K562 (cell line): Measurements from ENCODE around the gene CREB3L2. TPM values are rescaled to one million over a fixed set of nuclear protein-coding genes. Genes with fewer than 3 reads are reported as not detected.

Experiments used
- ATAC-seq: fragments of 200-7000 bp; cut with Tn5 transposase; 3 replicates; pipeline ENCODE4 v1.9.1; 2020; ENCODE audit warnings: moderate library complexity
- BruUV-seq: library from RNA; stranded (reverse); fragments of 400-500 nt; replicated peaks from 2 replicates; lab custom pipeline; 2021; lab: Mats Ljungman, UMichigan
- CTCF ChIA-PET: fragments of 300-600 bp; formaldehyde crosslinking; extraction: SDS; loops from one replicate; lab custom pipeline; 2021; ENCODE audit warnings: low intra/inter-chr PET ratio; lab: Yijun Ruan, JAX
- POLR2A ChIA-PET: fragments of 300-600, 350-650 bp; sonication (Branson Sonifier 250); formaldehyde crosslinking; extraction: SDS; loops from one replicate; lab custom pipeline; 2021; ENCODE audit warnings: antibody characterized with exemption, inconsistent platforms; lab: Yijun Ruan, JAX
- DNase-seq, 4 experiments: peaks; one replicate each; pipeline versions ENCODE4 v3.0.0 to v3.0.0-alpha.2; 2011 to 2018; ENCODE audit warnings: low spot score in 3 of 4, mixed read lengths in 3 of 4; ENCODE audit errors: extremely low read depth in 1 of 4
- FAIRE-seq: peaks from 2 replicates; lab custom pipeline; 2011; peaks lifted over from hg19 to GRCh38; lab: Jason Lieb, UNC
- H2AFZ ChIP-seq: 2 replicates; pipeline ENCODE4 v1.6.0; 2011; ENCODE audit warnings: low read depth, low read length, control low read depth, inconsistent platforms
- H3K27ac ChIP-seq: fragments of 200-600 bp; 3 replicates; pipeline ENCODE4 v1.8.0; 2011; ENCODE audit warnings: low read depth, mild to moderate bottlenecking, control low read depth, inconsistent platforms, low read length, moderate library complexity, mixed read lengths; ENCODE audit errors: extremely low read depth
- H3K27me3 ChIP-seq, 2 experiments: fragments of 300-600 bp in 1 of 2; 2 replicates in 1 of 2; 3 replicates in 1 of 2; pipeline versions ENCODE4 v1.6.0 to v1.8.0; 2011; ENCODE audit warnings: inconsistent platforms in 2 of 2, low read length in 2 of 2, mild to moderate bottlenecking in 1 of 2, mixed read lengths in 1 of 2, moderate library complexity in 1 of 2; ENCODE audit not compliant: control insufficient read depth in 2 of 2, insufficient read depth in 2 of 2
- H3K36me3 ChIP-seq: fragments of 300-600 bp; 3 replicates; pipeline ENCODE4 v1.8.0; 2011; ENCODE audit warnings: mild to moderate bottlenecking, low read length, inconsistent platforms; ENCODE audit not compliant: control insufficient read depth, insufficient read depth
- H3K4me1 ChIP-seq, 2 experiments: fragments of 200-600 bp in 1 of 2; replicated peaks in 1 of 2; 2 replicates in 1 of 2; 3 replicates in 1 of 2; pipeline versions ENCODE4 v1.5.1 to v1.8.0; 2011; ENCODE audit warnings: inconsistent platforms in 2 of 2, low read length in 2 of 2, mild to moderate bottlenecking in 1 of 2, mixed read lengths in 1 of 2, moderate library complexity in 1 of 2; ENCODE audit not compliant: control insufficient read depth in 2 of 2, insufficient read depth in 2 of 2
- H3K4me2 ChIP-seq: 2 replicates; pipeline ENCODE4 v1.6.1; 2011; ENCODE audit warnings: low read length, control low read depth, inconsistent platforms, mixed read lengths; ENCODE audit not compliant: insufficient read depth
- H3K4me3 ChIP-seq: fragments of 200-600 bp; sonication (generic), shearing (Covaris generic); 2 replicates; pipeline ENCODE4 v1.5.1; 2016; ENCODE audit warnings: control low read depth, inconsistent platforms
- H3K79me2 ChIP-seq: fragments of 200-600 bp; 3 replicates; pipeline ENCODE4 v1.8.0; 2011; ENCODE audit warnings: low read length, inconsistent platforms; ENCODE audit not compliant: control insufficient read depth, insufficient read depth
- H3K9ac ChIP-seq, 2 experiments: 2 replicates each; pipeline versions ENCODE4 v1.6.0 to v1.6.1; 2011; ENCODE audit warnings: low read depth in 2 of 2, low read length in 2 of 2, control low read depth in 1 of 2, inconsistent platforms in 1 of 2, mild to moderate bottlenecking in 1 of 2, mixed read lengths in 1 of 2; ENCODE audit not compliant: insufficient read depth in 1 of 2
- H3K9me1 ChIP-seq: one replicate; pipeline ENCODE4 v1.6.0; 2011; ENCODE audit warnings: inconsistent platforms, mild to moderate bottlenecking, low read length, moderate library complexity; ENCODE audit not compliant: control insufficient read depth, insufficient read depth
- H3K9me3 ChIP-seq: replicated peaks from 2 replicates; pipeline ENCODE4 v1.5.1; 2011; ENCODE audit warnings: low read depth, low read length, inconsistent platforms; ENCODE audit not compliant: control insufficient read depth, insufficient read depth
- H4K20me1 ChIP-seq: replicated peaks from 2 replicates; pipeline ENCODE4 v1.6.1; 2011; ENCODE audit warnings: low read length, inconsistent platforms, mixed read lengths; ENCODE audit not compliant: control insufficient read depth, insufficient read depth
- CBFA2T2 ChIP-seq: fragments of 450-650 bp; conservative IDR thresholded peaks from 2 replicates; pipeline ENCODE4 v1.6.1; 2017; ENCODE audit warnings: mild to moderate bottlenecking
- CBFA2T3 ChIP-seq: fragments of 450-650 bp; IDR thresholded peaks from 2 replicates; pipeline ENCODE4 v1.6.1; 2017
- CREB1 ChIP-seq, 2 experiments: sonication (generic) in 1 of 2; formaldehyde crosslinking in 1 of 2; IDR thresholded peaks; 2 replicates each; pipeline versions ENCODE4 v1.6.1 to v1.8.0; 2012 to 2022; ENCODE audit warnings: inconsistent platforms in 1 of 2, mild to moderate bottlenecking in 1 of 2, missing genetic modification reagents in 1 of 2, moderate library complexity in 1 of 2
- DIDO1 ChIP-seq: fragments of 450-650 bp; IDR thresholded peaks from 2 replicates; pipeline ENCODE4 v1.6.1; 2016; ENCODE audit warnings: low read depth, missing biosample characterization, missing genetic modification characterization
- JUND ChIP-seq, 2 experiments: IDR thresholded peaks; 2 replicates in 1 of 2; 3 replicates in 1 of 2; pipeline ENCODE4 v1.6.1; 2011; ENCODE audit warnings: borderline replicate concordance in 2 of 2, low read depth in 2 of 2, low read length in 2 of 2, improper control_type of control experiment in 1 of 2, missing biosample characterization in 1 of 2, missing genetic modification characterization in 1 of 2, missing genetic modification reagents in 1 of 2
- KLF13 ChIP-seq: fragments of 450-650 bp; IDR thresholded peaks from 2 replicates; pipeline ENCODE4 v1.6.1; 2016; ENCODE audit warnings: missing genetic modification characterization, low read depth, mild to moderate bottlenecking, missing compliant biosample characterization, moderate library complexity, borderline replicate concordance
- NR2F6 ChIP-seq: fragments of 450-650 bp; formaldehyde crosslinking; IDR thresholded peaks from 2 replicates; pipeline ENCODE4 v1.4.0; 2020; ENCODE audit warnings: mild to moderate bottlenecking
- RHOXF2B ChIP-seq: fragments of 250-450 bp; sonication (Bioruptor Pico); conservative IDR thresholded peaks from 2 replicates; pipeline ENCODE4 v1.5.1; 2021
- ZNF165 ChIP-seq: fragments of 250-450 bp; sonication (Bioruptor Pico); IDR thresholded peaks from 2 replicates; pipeline ENCODE4 v1.4.0; 2020; ENCODE audit warnings: borderline replicate concordance
- ZNF217 ChIP-seq: sonication (generic); formaldehyde crosslinking; IDR thresholded peaks from 2 replicates; pipeline ENCODE4 v1.8.0; 2022; ENCODE audit warnings: mild to moderate bottlenecking, missing genetic modification reagents
- ZNF695 ChIP-seq: fragments of 450-650 bp; formaldehyde crosslinking; IDR thresholded peaks from 2 replicates; pipeline ENCODE4 v1.4.0; 2020; ENCODE audit warnings: mild to moderate bottlenecking, moderate library complexity
- ZSCAN29 ChIP-seq: fragments of 450-650 bp; IDR thresholded peaks from 2 replicates; pipeline ENCODE4 v1.6.1; 2017
- WGBS: fragments of 100-300 bp; shearing (Covaris generic); methylation state at CpG from one replicate; pipeline ENCODE4 v1.1.6; 2016; ENCODE audit warnings: low coverage, mixed read lengths; ENCODE audit not compliant: insufficient coverage; ENCODE audit errors: missing lambda C conversion rate; 5-methylcytosine and 5-hydroxymethylcytosine counted together
- in situ Hi-C: fragments of 300-500 bp; cut with MboI; formaldehyde crosslinking; loops from 4 replicates; pipeline ENCODE4 v1.15.0; 2018; ENCODE audit warnings: inconsistent platforms, mixed read lengths
- intact Hi-C: fragments of 100-400 bp; cut with micrococcal nuclease; formaldehyde crosslinking; loops from 2 replicates; pipeline ENCODE4 v1.14.2; 2022
- polyA plus RNA-seq, 8 experiments: library from polyadenylated mRNA; depleted of rRNA in 4 of 8; stranded (reverse) in 5 of 8; unstranded in 3 of 8; fragments of >200 nt; fragmentation: Nextera tagmentation in 2 of 8; fragmentation: Illumina TruSeq in 1 of 8; extraction: Ambion mirVana in 2 of 8; extraction: Trizol in 1 of 8; gene quantifications; 2 replicates each; pipeline versions ENCODE4 v1.2.1 to v1.2.3, GENCODE V29; 2011 to 2014; ENCODE audit warnings: inconsistent platforms in 1 of 8, missing spikeins in 1 of 8
- total RNA-seq, 7 experiments: library from RNA; depleted of rRNA in 6 of 7; stranded (reverse); fragments of >200 nt in 6 of 7; fragmentation: Illumina TruSeq in 2 of 7; extraction: Trizol in 2 of 7; gene quantifications; 2 replicates each; pipeline versions ENCODE4 v1.2.1 to v1.2.3, GENCODE V29; 2011 to 2021; ENCODE audit warnings: low replicate concordance in 1 of 7
- TF ChIP-seq, protein P1 (sequence below), 3 experiments: fragments of 200-800 bp in 1 of 3; sonication (Bioruptor generic) in 1 of 3; sonication (generic) in 1 of 3; formaldehyde crosslinking in 1 of 3; IDR thresholded peaks; 2 replicates each; pipeline versions ENCODE4 v1.6.1 to v1.8.0; 2016 to 2022; ENCODE audit warnings: mild to moderate bottlenecking in 2 of 3, missing compliant biosample characterization in 2 of 3, missing genetic modification characterization in 2 of 3, missing genetic modification reagents in 1 of 3

Gene CREB3L2
- total and polyA plus RNA-seq, 9 of the 15 experiments (the other 6 are each of a cell fraction or from before 2014, with no cell fraction given) = 7.1 to 45.6 (median 15.8) TPM

DNA sequence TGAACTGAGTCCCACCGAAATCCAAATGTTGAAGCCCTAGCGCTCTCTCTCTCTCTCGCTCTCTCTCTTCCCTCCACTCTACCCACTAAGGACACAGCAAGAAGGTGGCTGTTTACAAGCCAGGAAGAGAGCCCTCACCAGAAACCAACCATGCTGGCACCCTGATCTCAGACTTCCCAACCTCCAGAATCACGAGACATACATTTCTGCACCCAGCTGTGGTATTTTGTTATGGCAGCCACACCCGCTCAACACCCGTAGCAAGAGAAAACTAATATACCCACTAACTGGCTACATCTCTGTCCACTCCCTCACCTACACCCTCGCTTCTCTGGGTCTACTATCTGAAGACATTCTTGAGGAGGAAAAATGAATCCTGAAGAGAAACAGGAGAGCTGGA is 54.8 kb downstream of the CREB3L2 start (continued):
- TF ChIP-seq KLF13 (tag) (no peak), RHOXF2B (no peak), CBFA2T3 (no peak), ZNF165 (CRISPR knock-in tag) (no peak), DIDO1 (tag) (no peak), ZNF217 (CRISPR knock-in tag) (no peak), NR2F6 (no peak), CREB1 (IDR thresholded peaks at IDR 0.05) (no peak), CREB1 (CRISPR knock-in tag; IDR thresholded peaks at IDR 0.05) (no peak), ZNF695 (CRISPR knock-in tag) (no peak)

DNA sequence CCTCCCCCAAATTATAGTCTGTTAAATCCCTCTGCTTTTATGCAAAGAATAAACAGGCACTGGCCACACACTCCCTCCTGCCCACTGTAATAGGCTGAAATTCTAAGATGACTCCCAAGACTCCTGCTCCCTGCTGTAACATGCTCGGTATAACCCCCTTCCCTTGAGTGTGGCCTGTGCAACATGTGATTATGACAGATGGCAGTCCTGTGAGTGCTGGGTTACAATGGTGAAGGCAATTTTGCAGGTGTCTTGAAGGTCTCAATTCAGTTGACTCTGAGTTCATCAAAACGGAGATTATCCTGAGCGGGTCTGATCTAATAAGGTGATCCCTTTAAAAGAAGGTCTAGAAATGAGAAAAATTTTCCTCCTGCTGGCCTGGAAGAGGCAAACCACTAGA is 55.9 kb downstream of the CREB3L2 start:
- TF ChIP-seq, protein P1, sequence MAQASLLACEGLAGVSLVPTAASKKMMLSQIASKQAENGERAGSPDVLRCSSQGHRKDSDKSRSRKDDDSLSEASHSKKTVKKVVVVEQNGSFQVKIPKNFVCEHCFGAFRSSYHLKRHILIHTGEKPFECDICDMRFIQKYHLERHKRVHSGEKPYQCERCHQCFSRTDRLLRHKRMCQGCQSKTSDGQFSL (CRISPR knock-in tag; IDR thresholded peaks at IDR 0.05) = 0 out of 2 replicates have a peak, but pooled peaks have one; percentile 26
- TF ChIP-seq, protein P1 (tag; IDR thresholded peaks at IDR 0.05) = no peak
- no peak for TF ChIP-seq JUND (IDR thresholded peaks at IDR 0.05; ENCODE audit: borderline replicate concordance, low read depth, low read length)
- no peak for TF ChIP-seq JUND (tag; IDR thresholded peaks at IDR 0.05; ENCODE audit: borderline replicate concordance, low read depth, low read length)
- TF ChIP-seq CBFA2T2 = peak; percentile 14; the same call in 1 of the 2 replicates
- no peak for TF ChIP-seq ZSCAN29
- H3K4me1 ChIP-seq = peaks cover 8 to 64% of the 10 kb centered on the region in 2 experiments
- H4K20me1 ChIP-seq = no peaks in the 10 kb centered on the region
- intact Hi-C loops (no loop called here), in situ Hi-C loops (no loop called here)
- H2AFZ ChIP-seq = no peak overlapping the region
- H3K27ac ChIP-seq = no peak overlapping the region
- no peak overlapping the region for H3K9ac ChIP-seq
- FAIRE-seq (no peak), ATAC-seq (0 out of 3 replicates have a peak, but pooled peaks have one; percentile 9), DNase-seq (no peak)
- no peak overlapping the region for H3K4me2 ChIP-seq
- no peaks in the 10 kb centered on the region for H3K9me3 ChIP-seq
- H3K4me3 ChIP-seq = no peak overlapping the region
- peaks cover 80% of the 10 kb centered on the region for H3K79me2 ChIP-seq
- ChIA-PET CTCF (no interaction called here), POLR2A (interaction anchor here (0.9 kb wide), 1 partner anchor 47 kb away, joined by 3 read pairs; no protein-coding TSS in a partner anchor)
- H3K27me3 ChIP-seq = no peaks in the 10 kb centered on the region
- H3K9me1 ChIP-seq = no peaks in the 10 kb centered on the region
- H3K36me3 ChIP-seq = peaks cover 9% of the 10 kb centered on the region; the same call in 2 of the 3 replicates
- no TSS peak for BruUV-seq
- WGBS = 74% methylated on average over 3 of the region's 3 CpGs
